ENCODE results near the gene USPL1.

DNA sequence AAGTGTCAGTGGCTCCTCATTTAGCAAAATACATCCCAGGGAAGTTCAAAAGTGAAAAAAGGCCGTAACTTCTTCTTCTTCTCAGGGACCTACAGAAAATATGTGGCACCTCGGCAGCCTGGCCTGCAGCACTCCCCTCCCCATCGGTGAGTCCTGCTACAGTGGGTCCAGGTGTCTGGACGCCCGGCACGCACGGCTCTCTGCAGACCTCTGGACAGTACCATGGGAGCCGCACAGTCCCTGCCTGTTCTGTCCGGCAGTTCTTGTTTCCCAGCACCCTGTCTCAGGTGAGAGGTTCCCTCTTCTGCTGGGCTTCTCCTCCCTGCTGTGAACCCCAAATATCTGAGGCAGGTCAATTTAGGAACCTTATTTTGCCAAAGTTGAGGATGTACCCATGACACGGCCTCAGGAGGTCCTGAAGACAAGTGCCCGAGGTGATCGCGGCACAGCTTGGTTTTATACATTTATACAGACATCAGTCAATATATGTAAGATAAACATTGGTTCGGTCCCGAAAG, 80.8 kb downstream of the USPL1 start:
- TF ChIP-seq, protein P1, sequence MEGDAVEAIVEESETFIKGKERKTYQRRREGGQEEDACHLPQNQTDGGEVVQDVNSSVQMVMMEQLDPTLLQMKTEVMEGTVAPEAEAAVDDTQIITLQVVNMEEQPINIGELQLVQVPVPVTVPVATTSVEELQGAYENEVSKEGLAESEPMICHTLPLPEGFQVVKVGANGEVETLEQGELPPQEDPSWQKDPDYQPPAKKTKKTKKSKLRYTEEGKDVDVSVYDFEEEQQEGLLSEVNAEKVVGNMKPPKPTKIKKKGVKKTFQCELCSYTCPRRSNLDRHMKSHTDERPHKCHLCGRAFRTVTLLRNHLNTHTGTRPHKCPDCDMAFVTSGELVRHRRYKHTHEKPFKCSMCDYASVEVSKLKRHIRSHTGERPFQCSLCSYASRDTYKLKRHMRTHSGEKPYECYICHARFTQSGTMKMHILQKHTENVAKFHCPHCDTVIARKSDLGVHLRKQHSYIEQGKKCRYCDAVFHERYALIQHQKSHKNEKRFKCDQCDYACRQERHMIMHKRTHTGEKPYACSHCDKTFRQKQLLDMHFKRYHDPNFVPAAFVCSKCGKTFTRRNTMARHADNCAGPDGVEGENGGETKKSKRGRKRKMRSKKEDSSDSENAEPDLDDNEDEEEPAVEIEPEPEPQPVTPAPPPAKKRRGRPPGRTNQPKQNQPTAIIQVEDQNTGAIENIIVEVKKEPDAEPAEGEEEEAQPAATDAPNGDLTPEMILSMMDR (IDR thresholded peaks at IDR 0.05), result no peak
- no peak for TF ChIP-seq NR3C1 (IDR thresholded peaks at IDR 0.05)
- TF ChIP-seq USF2 (IDR thresholded peaks at IDR 0.05), result no peak
- no peak for TF ChIP-seq RAD21 (conservative IDR thresholded peaks at IDR 0.05 in 1 of 2, IDR thresholded peaks at IDR 0.05 in 1 of 2)
- TF ChIP-seq HOXA7 (CRISPR knock-in tag; IDR thresholded peaks at IDR 0.05), result no peak
- TF ChIP-seq, protein P2, sequence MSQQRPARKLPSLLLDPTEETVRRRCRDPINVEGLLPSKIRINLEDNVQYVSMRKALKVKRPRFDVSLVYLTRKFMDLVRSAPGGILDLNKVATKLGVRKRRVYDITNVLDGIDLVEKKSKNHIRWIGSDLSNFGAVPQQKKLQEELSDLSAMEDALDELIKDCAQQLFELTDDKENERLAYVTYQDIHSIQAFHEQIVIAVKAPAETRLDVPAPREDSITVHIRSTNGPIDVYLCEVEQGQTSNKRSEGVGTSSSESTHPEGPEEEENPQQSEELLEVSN (IDR thresholded peaks at IDR 0.05; ENCODE audit: borderline replicate concordance, low read depth), result no peak
- TF ChIP-seq RCOR1 (IDR thresholded peaks at IDR 0.05; ENCODE audit: low read depth, low read length), result no peak
- TF ChIP-seq RFX5 (IDR thresholded peaks at IDR 0.05), result no peak
- no peak for TF ChIP-seq GATA3 (IDR thresholded peaks at IDR 0.05; ENCODE audit: borderline replicate concordance)
- no peak for TF ChIP-seq POLR2A (IDR thresholded peaks at IDR 0.05; ENCODE audit: low read length)
- no peak for TF ChIP-seq PHF8 (IDR thresholded peaks at IDR 0.05; ENCODE audit: borderline replicate concordance, low read depth)
- TF ChIP-seq, protein P3, sequence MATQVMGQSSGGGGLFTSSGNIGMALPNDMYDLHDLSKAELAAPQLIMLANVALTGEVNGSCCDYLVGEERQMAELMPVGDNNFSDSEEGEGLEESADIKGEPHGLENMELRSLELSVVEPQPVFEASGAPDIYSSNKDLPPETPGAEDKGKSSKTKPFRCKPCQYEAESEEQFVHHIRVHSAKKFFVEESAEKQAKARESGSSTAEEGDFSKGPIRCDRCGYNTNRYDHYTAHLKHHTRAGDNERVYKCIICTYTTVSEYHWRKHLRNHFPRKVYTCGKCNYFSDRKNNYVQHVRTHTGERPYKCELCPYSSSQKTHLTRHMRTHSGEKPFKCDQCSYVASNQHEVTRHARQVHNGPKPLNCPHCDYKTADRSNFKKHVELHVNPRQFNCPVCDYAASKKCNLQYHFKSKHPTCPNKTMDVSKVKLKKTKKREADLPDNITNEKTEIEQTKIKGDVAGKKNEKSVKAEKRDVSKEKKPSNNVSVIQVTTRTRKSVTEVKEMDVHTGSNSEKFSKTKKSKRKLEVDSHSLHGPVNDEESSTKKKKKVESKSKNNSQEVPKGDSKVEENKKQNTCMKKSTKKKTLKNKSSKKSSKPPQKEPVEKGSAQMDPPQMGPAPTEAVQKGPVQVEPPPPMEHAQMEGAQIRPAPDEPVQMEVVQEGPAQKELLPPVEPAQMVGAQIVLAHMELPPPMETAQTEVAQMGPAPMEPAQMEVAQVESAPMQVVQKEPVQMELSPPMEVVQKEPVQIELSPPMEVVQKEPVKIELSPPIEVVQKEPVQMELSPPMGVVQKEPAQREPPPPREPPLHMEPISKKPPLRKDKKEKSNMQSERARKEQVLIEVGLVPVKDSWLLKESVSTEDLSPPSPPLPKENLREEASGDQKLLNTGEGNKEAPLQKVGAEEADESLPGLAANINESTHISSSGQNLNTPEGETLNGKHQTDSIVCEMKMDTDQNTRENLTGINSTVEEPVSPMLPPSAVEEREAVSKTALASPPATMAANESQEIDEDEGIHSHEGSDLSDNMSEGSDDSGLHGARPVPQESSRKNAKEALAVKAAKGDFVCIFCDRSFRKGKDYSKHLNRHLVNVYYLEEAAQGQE (IDR thresholded peaks at IDR 0.05), result no peak
- no peak for TF ChIP-seq HDAC2 (IDR thresholded peaks at IDR 0.05)
- TF ChIP-seq CHD4 (IDR thresholded peaks at IDR 0.05; ENCODE audit: borderline replicate concordance), result no peak

All from A549 (cell line).